Gastroesophageal sphincter (tissue), 4 donors: ENCODE results near the gene CGNL1. TPM values are rescaled to one million over a fixed set of nuclear protein-coding genes. Genes with fewer than 3 reads are reported as not detected.

Source experiments
- ATAC-seq: fragments of 150-250 bp; one replicate; pipeline ENCODE4 v1.9.1; 2016; ENCODE audit warnings: mild to moderate bottlenecking, moderate library complexity
- H3K27ac ChIP-seq, 4 donors: fragments of 200-600 bp; sonication (generic) in 3 of 4; 1 replicate in 3 of 4; 2 replicates in 1 of 4; pipeline ENCODE4 v1.5.1; 2016 to 2019
- H3K27me3 ChIP-seq: fragments of 200-600 bp; sonication (generic); one replicate; pipeline ENCODE4 v1.5.1; 2019
- H3K36me3 ChIP-seq, 2 donors: fragments of 200-600 bp; sonication (generic); one replicate each; pipeline ENCODE4 v1.5.1; 2019; ENCODE audit warnings: control low read depth in 1 of 2
- H3K4me1 ChIP-seq, 3 donors: fragments of 200-600 bp; sonication (generic); 1 replicate in 2 of 3; 2 replicates in 1 of 3; pipeline ENCODE4 v1.5.1; 2016 to 2019; ENCODE audit warnings: control low read depth in 2 of 3
- H3K4me3 ChIP-seq, 2 donors: fragments of 200-600 bp; sonication (generic); one replicate each; pipeline ENCODE4 v1.5.1; 2019; ENCODE audit warnings: mild to moderate bottlenecking in 1 of 2, moderate library complexity in 1 of 2
- H3K9me3 ChIP-seq, 3 donors: fragments of 200-600 bp; sonication (generic); one replicate each; pipeline ENCODE4 v1.5.1; 2017 to 2019; ENCODE audit warnings: control low read depth in 2 of 3
- EP300 ChIP-seq: sonication (generic); formaldehyde crosslinking; IDR thresholded peaks from one replicate; pipeline ENCODE4 v1.6.1; 2017; ENCODE audit warnings: antibody characterized with exemption, mild to moderate bottlenecking
- POLR2A ChIP-seq, 2 donors: fragments of 450-650 bp; IDR thresholded peaks; one replicate each; pipeline ENCODE4 v1.6.1; 2017; ENCODE audit warnings: antibody characterized with exemption in 2 of 2, mild to moderate bottlenecking in 2 of 2, moderate library complexity in 1 of 2
- POLR2AphosphoS5 ChIP-seq: sonication (generic); formaldehyde crosslinking; IDR thresholded peaks from one replicate; pipeline ENCODE4 v1.6.1; 2017; ENCODE audit warnings: antibody characterized with exemption
- WGBS, 2 donors: methylation state at CpG; one replicate each; pipeline ENCODE4 v1.1.5; 2018; ENCODE audit warnings: low coverage in 1 of 2; 5-methylcytosine and 5-hydroxymethylcytosine counted together
- total RNA-seq, 4 donors: library from RNA; depleted of rRNA; stranded (reverse); fragments of >200 nt; gene quantifications; one replicate each; pipeline ENCODE4 v1.1.0, GENCODE V29; 2016
- TF ChIP-seq, protein P1 (sequence below), 4 experiments: fragments of 200-600 bp in 2 of 4; fragments of 450-650 bp in 2 of 4; sonication (generic) in 1 of 4; IDR thresholded peaks; one replicate each; pipeline ENCODE4 v1.5.1; 2017 to 2019; ENCODE audit warnings: antibody characterized with exemption in 4 of 4, mild to moderate bottlenecking in 2 of 4, moderate library complexity in 2 of 4

CGNL1 gene
- total RNA-seq, 4 donors from 2014 or later = 8.5 to 36.4 (median 16.7) TPM

DNA sequence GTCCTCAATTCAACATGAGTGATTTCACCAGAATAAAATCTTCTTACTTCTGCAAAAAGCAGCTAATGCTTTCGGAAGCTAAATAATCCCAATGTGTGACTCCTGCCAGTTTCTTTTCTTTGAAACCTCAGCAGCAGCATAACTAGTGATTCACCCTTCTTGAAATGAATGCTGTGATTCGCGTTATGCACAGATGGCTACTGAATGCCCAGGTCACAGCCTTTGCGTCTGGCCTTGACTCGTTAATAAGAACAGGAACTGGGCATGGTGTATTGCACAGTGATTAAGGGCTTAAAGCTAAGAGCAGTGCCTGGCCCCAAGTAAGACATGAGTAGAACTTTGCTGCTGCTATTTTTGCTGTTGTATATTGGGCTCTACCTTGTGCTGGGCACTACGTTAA, 19.0 kb downstream of the CGNL1 start:
- ATAC-seq = peak; percentile 22
- H3K4me1 ChIP-seq = no peaks in the 10 kb centered on the region
- 22 to 65% methylated on average over 4 to 6 of the region's 6 CpGs for WGBS, 2 donors
- H3K9me3 ChIP-seq = no peaks in the 10 kb centered on the region
- TF ChIP-seq, protein P1, sequence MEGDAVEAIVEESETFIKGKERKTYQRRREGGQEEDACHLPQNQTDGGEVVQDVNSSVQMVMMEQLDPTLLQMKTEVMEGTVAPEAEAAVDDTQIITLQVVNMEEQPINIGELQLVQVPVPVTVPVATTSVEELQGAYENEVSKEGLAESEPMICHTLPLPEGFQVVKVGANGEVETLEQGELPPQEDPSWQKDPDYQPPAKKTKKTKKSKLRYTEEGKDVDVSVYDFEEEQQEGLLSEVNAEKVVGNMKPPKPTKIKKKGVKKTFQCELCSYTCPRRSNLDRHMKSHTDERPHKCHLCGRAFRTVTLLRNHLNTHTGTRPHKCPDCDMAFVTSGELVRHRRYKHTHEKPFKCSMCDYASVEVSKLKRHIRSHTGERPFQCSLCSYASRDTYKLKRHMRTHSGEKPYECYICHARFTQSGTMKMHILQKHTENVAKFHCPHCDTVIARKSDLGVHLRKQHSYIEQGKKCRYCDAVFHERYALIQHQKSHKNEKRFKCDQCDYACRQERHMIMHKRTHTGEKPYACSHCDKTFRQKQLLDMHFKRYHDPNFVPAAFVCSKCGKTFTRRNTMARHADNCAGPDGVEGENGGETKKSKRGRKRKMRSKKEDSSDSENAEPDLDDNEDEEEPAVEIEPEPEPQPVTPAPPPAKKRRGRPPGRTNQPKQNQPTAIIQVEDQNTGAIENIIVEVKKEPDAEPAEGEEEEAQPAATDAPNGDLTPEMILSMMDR (IDR thresholded peaks at IDR 0.05) = no peak
- TF ChIP-seq EP300 (no peak), POLR2AphosphoS5 (no peak), POLR2A (IDR thresholded peaks at IDR 0.05) (no peak)
- no peak overlapping the region for H3K4me3 ChIP-seq
- no peaks in the 10 kb centered on the region for H3K27me3 ChIP-seq
- no peak overlapping the region for H3K27ac ChIP-seq
- no peaks in the 10 kb centered on the region for H3K36me3 ChIP-seq

DNA sequence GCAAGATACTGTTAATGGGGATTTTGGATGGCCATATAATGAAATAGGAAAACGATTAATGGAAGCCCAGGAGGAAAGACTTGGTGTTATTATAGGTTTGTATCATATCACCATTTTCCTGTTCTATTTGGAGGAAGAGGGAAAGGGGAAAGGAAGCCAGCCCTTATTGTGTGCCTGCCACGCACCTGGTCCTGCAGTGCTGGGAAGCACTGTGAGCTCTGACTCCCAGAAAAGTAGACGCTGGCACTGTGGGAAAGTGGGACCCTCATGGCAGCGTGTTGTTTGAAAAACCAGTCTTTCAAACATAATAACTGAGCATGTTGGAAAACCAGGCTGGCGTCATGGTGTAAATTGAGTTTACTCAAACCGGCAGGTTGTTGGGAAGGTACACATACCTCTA, 22.0 kb downstream of the CGNL1 start:
- no peak overlapping the region for H3K27ac ChIP-seq
- H3K4me3 ChIP-seq = no peak overlapping the region
- H3K4me1 ChIP-seq = peaks cover 0 to 5% (median 0%) of the 10 kb centered on the region in 3 donors
- WGBS, 2 donors = 77 to 78% methylated on average over 5 to 6 of the region's 6 CpGs
- no peak for ATAC-seq
- no peaks in the 10 kb centered on the region for H3K9me3 ChIP-seq
- H3K36me3 ChIP-seq = no peaks in the 10 kb centered on the region
- no peaks in the 10 kb centered on the region for H3K27me3 ChIP-seq
- TF ChIP-seq POLR2AphosphoS5 (no peak), EP300 (no peak), POLR2A (IDR thresholded peaks at IDR 0.05) (no peak)
- TF ChIP-seq, protein P1 (IDR thresholded peaks at IDR 0.05) = no peak

DNA sequence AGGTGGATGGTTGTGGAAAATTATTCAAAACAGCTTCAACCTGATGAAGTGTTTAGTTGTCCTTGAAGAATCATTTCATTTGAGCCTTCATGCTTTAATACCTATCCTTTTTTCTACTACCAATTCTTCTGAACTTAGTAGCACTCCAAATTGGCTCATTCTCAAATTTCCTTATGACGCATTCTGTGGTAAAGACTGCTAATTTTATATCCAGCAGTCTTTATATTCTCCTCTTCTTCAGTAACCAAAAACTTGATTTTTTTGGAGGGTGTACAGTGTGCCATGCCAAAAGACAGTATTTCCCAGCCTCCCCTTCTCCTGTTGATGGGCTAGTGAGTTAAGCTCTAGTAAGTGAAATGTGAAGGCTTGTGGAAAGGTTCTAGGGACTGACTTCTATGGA, 25.2 kb downstream of the CGNL1 start:
- no peak for ATAC-seq
- no peak overlapping the region for H3K27ac ChIP-seq
- no peak for TF ChIP-seq POLR2AphosphoS5
- H3K36me3 ChIP-seq = no peaks in the 10 kb centered on the region
- no peak overlapping the region for H3K4me3 ChIP-seq
- no peaks in the 10 kb centered on the region for H3K9me3 ChIP-seq
- WGBS, 2 donors = 81 to 100% methylated on average over 1 of the region's 1 CpG
- H3K4me1 ChIP-seq = peaks cover 0 to 15% (median 0%) of the 10 kb centered on the region in 3 donors
- H3K27me3 ChIP-seq = no peaks in the 10 kb centered on the region

DNA sequence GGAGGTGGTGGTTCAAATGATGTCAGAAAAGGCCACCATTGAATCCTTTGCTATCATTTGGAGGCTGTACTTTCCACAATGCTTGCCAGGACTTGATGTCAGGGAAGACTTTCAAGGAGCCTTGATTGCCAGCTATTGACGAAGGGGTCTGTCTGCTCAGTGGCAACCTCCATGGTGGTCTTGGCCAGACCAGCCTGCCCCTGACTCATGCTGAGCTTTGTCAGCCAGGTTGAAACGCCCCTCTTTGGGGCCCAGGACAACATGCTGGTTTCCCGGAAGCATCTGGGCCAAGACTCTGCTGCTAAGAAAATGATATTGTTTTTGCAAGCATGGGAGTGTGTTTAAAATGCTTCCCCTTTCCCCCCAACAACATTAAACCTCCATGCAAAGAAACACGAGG, 26.7 kb downstream of the CGNL1 start:
- no peak overlapping the region for H3K4me3 ChIP-seq
- ATAC-seq = no peak
- H3K36me3 ChIP-seq = no peaks in the 10 kb centered on the region
- WGBS, 2 donors = 33 to 40% methylated on average over 1 of the region's 4 CpGs
- H3K27me3 ChIP-seq = no peaks in the 10 kb centered on the region
- TF ChIP-seq EP300 (no peak), POLR2AphosphoS5 (no peak), POLR2A (IDR thresholded peaks at IDR 0.05) (no peak)
- TF ChIP-seq, protein P1 (IDR thresholded peaks at IDR 0.05) = no peak
- H3K4me1 ChIP-seq = peaks cover 0 to 15% (median 0%) of the 10 kb centered on the region in 3 donors
- H3K27ac ChIP-seq = no peak overlapping the region
- no peaks in the 10 kb centered on the region for H3K9me3 ChIP-seq

DNA sequence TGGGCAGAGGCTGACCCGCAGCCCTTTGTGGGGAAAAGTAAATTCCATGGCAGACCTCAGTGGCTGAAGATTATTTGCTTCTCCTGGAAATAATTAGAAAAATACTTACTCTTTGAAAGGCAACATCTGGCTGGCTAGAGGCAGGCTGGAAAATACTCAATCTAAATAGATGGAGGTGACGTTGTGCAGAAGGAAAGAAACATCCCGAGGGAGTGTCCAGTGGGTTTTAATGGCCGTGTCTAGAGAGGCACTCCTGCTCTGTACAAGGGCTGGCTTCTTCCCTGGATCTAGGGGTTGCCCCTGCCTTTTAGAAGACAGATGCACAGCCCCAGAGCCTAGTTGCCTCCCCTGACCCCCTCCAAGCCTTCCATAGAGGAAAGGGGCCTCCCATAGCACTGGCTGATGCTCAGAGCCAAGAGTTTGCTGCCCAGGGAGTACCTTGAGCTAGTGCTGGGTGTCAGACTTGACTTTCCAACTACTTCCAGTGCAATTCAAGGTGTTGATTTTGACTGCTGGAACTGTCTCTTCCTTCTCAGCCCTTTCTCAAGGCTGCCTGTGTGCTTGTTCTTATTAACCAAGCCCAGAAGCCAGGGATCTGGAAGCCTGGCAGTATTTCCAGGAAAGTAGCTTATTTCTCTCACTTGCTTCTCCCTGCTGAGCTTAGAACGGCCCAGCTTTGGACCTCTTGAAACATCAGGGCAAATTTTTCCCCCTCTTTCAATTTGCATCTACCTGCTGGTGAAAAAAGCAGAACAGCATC, 27.4 kb downstream of the CGNL1 start:
- no peak for ATAC-seq
- Histone ChIP-seq H3K27ac (no peak overlapping the region), H3K4me1 (peaks cover 0 to 15% (median 0%) of the 10 kb centered on the region in 3 donors), H3K36me3 (no peaks in the 10 kb centered on the region), H3K27me3 (no peaks in the 10 kb centered on the region), H3K9me3 (no peaks in the 10 kb centered on the region), H3K4me3 (no peak overlapping the region)
- no peak for TF ChIP-seq POLR2A (IDR thresholded peaks at IDR 0.05)
- TF ChIP-seq, protein P1 (IDR thresholded peaks at IDR 0.05) = no peak
- no peak for TF ChIP-seq POLR2AphosphoS5
- TF ChIP-seq EP300 = no peak
- WGBS, 2 donors = 39 to 60% methylated on average over 4 to 5 of the region's 5 CpGs
